Uterus (tissue), 2 donors: Measurements from ENCODE around the gene PRKCD.

Experiments used
- POLR2A ChIP-seq, 2 donors: fragments of 450-650 bp; IDR thresholded peaks; one replicate each; pipeline ENCODE4 v1.6.1; 2016; ENCODE audit warnings: antibody characterized with exemption in 2 of 2, mild to moderate bottlenecking in 1 of 2, moderate library complexity in 1 of 2
- TF ChIP-seq, protein P1 (sequence below), 4 experiments: fragments of 200-600 bp in 2 of 4; fragments of 450-650 bp in 2 of 4; sonication (generic) in 2 of 4; IDR thresholded peaks; one replicate each; pipeline ENCODE4 v1.5.1; 2016 to 2019; ENCODE audit warnings: antibody characterized with exemption in 4 of 4, mild to moderate bottlenecking in 2 of 4, moderate library complexity in 1 of 4

GRCh38 chr3:53193466-53194209 lies 32.6 kb downstream of the PRKCD start:
- no peak for TF ChIP-seq POLR2A (IDR thresholded peaks at IDR 0.05)
- TF ChIP-seq, protein P1, sequence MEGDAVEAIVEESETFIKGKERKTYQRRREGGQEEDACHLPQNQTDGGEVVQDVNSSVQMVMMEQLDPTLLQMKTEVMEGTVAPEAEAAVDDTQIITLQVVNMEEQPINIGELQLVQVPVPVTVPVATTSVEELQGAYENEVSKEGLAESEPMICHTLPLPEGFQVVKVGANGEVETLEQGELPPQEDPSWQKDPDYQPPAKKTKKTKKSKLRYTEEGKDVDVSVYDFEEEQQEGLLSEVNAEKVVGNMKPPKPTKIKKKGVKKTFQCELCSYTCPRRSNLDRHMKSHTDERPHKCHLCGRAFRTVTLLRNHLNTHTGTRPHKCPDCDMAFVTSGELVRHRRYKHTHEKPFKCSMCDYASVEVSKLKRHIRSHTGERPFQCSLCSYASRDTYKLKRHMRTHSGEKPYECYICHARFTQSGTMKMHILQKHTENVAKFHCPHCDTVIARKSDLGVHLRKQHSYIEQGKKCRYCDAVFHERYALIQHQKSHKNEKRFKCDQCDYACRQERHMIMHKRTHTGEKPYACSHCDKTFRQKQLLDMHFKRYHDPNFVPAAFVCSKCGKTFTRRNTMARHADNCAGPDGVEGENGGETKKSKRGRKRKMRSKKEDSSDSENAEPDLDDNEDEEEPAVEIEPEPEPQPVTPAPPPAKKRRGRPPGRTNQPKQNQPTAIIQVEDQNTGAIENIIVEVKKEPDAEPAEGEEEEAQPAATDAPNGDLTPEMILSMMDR (IDR thresholded peaks at IDR 0.05): no peak
